Endometrial microvascular endothelial cells (primary cell): ENCODE measurements around the gene SPDYE17. TPM values are rescaled to one million over a fixed set of nuclear protein-coding genes. Genes with fewer than 3 reads are reported as not detected.
"Not testable (repeated sequence)": the region's sequence is repeated elsewhere in the genome, so short reads cannot be mapped to it uniquely, and the experiment has no call there.

Source experiments
- in situ Hi-C: cut with HindIII; loops from 2 replicates; pipeline ENCODE4 v1.10.0; 2017; ENCODE audit warnings: low sequenced_read_pairs, low pct_unique_long_range_greater_than_20kb; ENCODE audit errors: inconsistent ontology term
- total RNA-seq: library from RNA; depleted of rRNA; stranded (reverse); fragments of >200 nt; gene quantifications from one replicate; pipeline ENCODE4 v1.2.3, GENCODE V29; 2015; ENCODE audit errors: inconsistent ontology term

SPDYE17 gene
- total RNA-seq, 1 donor from 2014 or later: not detected

- in situ Hi-C loops: not testable (repeated sequence)
Observed at GRCh38 chr7:76999474-77000107, 32.6 kb downstream of the SPDYE17 start.

DNA sequence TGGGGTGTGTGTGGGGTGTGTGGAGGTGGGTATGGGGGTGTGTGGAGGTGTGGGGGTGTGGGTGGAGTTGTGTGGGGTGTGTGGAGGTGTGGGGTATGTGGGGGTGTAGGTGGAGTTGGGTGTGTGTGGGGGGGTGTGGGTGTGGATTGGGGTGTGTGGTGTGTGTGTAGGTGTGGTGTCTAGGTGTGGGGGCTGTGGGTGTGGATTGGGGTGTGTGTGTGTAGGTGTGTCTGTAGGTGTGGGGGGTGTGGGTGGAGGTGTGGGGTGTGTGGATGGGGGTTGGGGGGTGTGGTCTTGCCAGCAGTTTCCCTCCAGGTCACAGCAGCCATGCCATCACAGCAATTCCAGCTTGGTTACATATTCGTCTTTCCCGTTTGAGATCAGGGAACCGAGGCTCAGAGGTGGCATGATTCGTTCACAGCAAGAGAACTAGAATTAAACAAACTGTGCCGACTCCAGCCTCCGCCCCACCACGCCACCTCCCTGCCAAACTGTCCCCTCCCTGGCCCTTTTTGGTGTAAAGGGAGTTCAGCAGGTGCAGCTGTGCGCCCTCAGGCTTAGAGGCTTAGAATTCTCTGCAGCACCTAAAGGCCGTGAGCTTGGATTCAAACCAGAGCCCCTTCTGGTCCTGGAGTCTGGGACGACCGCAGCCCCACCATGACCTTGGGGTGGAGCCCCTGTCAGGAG, 33.3 kb downstream of the SPDYE17 start:
- in situ Hi-C loops: not testable (repeated sequence)

DNA sequence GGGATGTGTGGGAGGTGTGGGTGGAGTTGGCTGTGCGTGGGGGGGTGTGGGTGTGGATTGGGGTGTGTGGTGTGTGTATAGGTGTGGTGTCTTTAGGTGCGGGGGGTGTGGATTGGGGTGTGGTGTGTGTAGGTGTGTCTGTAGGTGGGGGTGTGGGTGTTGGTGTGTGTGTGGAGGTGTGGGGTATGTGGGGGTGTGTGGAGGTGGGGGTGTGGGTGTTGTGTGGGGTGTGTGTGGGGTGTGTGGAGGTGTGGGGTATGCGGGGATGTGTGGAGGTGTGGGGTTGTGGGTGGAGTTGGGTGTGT, 33.9 kb downstream of the SPDYE17 start:
- in situ Hi-C loops: no loop called here

DNA sequence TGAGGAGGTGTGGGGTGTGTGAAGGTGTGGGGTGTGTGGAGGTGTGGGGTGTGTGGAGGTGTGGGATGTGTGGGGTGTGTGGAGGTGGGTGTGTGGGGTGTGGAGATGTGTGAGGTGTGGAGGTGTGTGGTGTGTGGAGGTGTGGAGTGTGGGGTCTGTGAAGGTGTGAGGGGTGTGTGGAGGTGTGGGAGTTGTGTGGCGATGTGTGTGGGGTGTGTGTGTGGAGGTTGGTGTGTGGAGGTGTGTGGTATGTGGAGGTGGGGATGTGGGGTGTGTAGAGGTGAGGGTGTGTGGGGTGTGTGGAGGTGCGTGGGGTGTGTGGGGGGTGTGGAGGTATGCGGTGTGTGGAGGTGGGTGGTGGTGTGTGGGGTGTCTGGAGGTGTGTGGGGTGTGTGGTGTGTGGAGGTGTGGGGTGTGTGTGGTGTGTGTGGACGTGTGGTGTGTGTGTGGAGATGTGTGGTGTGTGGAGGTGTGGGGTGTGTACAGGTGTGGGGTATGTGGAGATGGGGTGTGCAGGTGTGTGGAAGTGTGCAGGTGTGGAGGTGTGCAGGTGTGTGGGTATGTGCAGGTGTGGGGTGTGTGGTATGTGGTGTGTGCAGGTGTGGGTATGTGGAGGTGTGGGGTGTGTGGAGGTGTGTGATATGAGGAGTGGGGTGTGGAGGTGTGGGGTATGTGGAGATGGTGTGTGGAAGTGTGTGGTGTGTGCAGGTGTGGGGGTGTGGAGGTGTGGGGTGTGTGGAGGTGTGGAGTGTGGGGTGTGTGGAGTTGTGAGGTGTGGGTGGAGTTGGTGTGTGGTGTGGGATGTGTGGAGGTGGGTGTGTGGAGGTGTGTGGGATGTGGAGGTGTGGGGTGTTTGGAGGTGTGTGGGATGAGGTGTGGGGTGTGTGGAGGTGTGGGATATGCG, 34.5 kb downstream of the SPDYE17 start:
- in situ Hi-C loops: no loop called here

GRCh38 chr7:76996932-76997331, 35.2 kb downstream of the SPDYE17 start:
- in situ Hi-C loops: not testable (repeated sequence)

DNA sequence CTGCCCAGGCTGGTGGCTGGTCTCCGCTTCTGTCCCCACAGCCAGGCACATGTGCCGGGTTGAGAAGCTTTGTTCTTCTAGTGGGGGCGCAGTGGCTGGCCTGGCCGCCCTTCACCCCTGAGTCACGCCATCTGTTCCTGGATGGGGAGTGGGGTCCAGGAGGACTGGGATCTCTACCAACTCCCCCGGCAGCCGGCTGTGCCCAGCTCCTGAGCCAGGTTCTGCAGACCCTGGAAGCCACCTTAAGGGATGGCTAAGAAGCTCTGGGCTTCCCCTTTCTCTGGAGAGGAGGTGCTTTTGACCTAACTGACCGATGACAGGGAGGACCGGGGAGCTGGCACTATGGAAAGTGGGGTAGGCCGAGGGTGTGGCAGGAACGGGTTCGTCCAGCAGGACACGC, 37.9 kb downstream of the SPDYE17 start:
- in situ Hi-C loops: not testable (repeated sequence)

GRCh38 chr7:76993831-76994230, 38.3 kb downstream of the SPDYE17 start:
- in situ Hi-C loops: not testable (repeated sequence)

GRCh38 chr7:76992871-76993270, 39.3 kb downstream of the SPDYE17 start:
- in situ Hi-C loops: not testable (repeated sequence)

DNA sequence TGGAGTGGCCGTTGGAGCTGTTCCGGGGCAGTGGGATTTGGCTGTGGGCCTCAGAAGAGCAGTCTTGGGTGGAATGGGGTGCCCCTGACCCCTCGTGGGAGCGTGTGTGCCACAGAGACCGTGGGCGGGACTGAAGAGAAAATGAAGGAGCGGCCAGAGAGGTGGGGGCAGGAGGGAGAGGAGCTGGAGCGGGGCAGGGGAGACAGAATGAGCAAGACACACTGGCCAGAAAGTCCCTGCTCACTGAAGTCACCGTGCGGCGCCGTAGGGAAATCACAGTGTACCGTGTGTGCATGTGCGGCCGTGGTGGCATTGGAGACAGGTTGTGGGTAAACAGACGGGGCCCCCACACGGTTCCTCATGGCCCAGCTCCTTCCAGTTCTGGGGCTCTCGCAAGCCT, 40.0 kb downstream of the SPDYE17 start:
- in situ Hi-C loops: not testable (repeated sequence)

- in situ Hi-C loops: not testable (repeated sequence)
Observed at GRCh38 chr7:76990202-76990601, 42.0 kb downstream of the SPDYE17 start.

GRCh38 chr7:76985924-76986717, 46.0 kb downstream of the SPDYE17 start:
- in situ Hi-C loops: not testable (repeated sequence)

GRCh38 chr7:76984784-76985136, 47.4 kb downstream of the SPDYE17 start:
- in situ Hi-C loops: not testable (repeated sequence)

DNA sequence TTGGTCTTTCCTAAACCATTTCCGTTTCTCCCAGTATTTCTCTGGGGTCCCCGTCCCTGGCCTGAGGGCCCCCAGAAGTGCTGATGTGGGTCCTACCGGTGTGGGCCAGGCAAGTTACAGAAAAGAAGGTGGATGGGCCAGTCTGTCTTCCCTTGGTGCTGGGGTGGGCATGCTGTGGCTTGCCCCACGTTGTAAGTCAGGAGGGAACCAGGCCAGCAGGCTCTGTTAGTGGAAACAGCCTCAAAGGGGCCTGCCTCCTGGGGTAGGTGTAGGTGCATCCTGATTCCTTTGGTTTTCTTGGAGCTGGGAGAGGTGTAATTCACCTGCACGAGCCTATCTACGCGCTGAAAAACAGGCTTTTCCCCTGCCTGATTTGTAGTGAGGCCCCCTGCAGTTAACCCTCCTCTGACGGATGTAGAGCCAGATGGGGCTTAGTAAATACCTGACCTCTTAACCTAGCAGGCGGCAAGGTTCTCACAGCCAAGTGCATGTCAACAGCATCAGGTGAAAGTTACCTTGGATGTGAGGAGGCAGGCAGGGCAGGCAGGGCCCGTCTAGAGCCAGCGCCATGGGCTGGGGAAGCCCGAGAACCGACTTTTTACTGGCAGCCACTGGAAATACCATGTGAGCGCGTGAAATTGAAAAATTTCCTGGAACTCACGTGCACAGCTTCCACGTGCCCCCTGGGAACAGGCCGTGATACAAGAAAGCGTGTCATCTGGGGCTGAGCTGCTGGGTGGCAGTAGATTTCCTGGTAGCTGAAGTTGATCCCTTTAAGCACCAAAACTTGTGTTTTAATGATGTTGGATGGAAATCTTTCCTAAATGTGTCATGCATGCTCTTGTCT, 48.0 kb downstream of the SPDYE17 start:
- in situ Hi-C loops: not testable (repeated sequence)

- in situ Hi-C loops: not testable (repeated sequence)
Observed at GRCh38 chr7:76983333-76983732, 48.8 kb downstream of the SPDYE17 start.

- in situ Hi-C loops: not testable (repeated sequence)
Observed at GRCh38 chr7:76982501-76982900, 49.7 kb downstream of the SPDYE17 start.

DNA sequence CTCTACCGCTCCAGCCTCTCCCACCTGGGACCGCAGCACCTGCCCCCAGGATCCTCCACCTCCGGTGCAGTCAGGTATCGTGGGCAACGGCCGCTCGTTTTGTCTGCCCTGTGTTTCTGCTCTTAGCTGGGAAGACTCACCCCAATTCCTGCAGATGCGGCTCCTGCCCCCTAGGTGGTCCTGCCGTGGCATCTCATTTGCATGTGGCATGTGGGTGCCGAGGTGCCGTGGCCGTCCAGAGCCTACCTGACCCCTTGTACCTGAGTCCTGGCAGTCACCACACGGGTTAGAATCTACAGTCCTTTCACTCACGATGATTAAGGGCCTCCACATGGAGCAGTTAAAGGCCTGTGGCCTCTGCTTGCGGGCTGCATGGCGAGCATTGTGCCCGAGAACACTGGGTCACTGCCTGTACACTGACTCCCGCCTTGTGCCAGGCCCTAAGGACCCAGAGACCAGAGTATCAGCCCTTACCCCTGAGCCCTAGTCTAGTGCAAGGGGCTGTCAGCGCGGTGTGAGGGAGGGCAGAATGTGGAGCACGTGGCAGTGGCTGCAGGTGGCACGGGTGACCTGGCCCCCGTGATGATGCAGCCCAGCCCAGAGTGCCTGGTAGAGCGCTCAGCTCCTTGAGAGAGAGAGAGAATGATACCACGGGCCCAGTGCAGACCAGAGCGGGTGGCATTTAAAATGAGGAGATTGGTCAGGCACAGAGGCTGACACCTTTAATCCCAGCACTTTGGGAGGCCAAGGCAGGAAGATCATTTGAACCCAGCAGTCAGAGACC, 50.8 kb downstream of the SPDYE17 start:
- in situ Hi-C loops: not testable (repeated sequence)

GRCh38 chr7:76980576-76980975, 51.6 kb downstream of the SPDYE17 start:
- in situ Hi-C loops: not testable (repeated sequence)
